Left ventricle myocardium inferior (tissue), 1 donor: ENCODE data around the gene POPDC2. TPM values are rescaled to one million over a fixed set of nuclear protein-coding genes. Genes with fewer than 3 reads are reported as not detected.

Experiments
- DNase-seq: peaks from one replicate; pipeline ENCODE4 v3.0.0-alpha.2; 2020
- H3K27ac ChIP-seq: fragments of 200-600 bp; replicated peaks from 2 replicates; pipeline ENCODE4 v1.8.0; 2021
- H3K27me3 ChIP-seq: fragments of 200-600 bp; 2 replicates; pipeline ENCODE4 v1.8.0; 2021; ENCODE audit warnings: low read depth
- H3K36me3 ChIP-seq: fragments of 200-600 bp; 2 replicates; pipeline ENCODE4 v1.8.0; 2021
- H3K4me1 ChIP-seq: fragments of 200-600 bp; 2 replicates; pipeline ENCODE4 v1.8.0; 2021
- H3K4me3 ChIP-seq: fragments of 200-600 bp; 2 replicates; pipeline ENCODE4 v1.8.0; 2021; ENCODE audit warnings: mild to moderate bottlenecking, moderate library complexity
- H3K9me3 ChIP-seq: fragments of 200-600 bp; replicated peaks from 2 replicates; pipeline ENCODE4 v1.8.0; 2021
- intact Hi-C: fragments of 100-400 bp; cut with micrococcal nuclease; formaldehyde crosslinking; loops from one replicate; pipeline ENCODE4 v1.11.0; 2022
- total RNA-seq: library from RNA; stranded (reverse); fragmentation: NEBNext Ultra II Directional; extraction: Animal tissue kit (Norgen Biotek cat#: 25700); gene quantifications from one replicate; pipeline ENCODE4 v1.2.1, GENCODE V29; 2021
- TF ChIP-seq, protein P1 (sequence below): fragments of 200-600 bp; IDR thresholded peaks from 2 replicates; pipeline ENCODE4 v1.8.0; 2021; ENCODE audit warnings: antibody characterized with exemption, mild to moderate bottlenecking, borderline replicate concordance
- donor health status: DM: no; HTN: yes; CAD: no; lungs with severe emphysema.

The POPDC2 gene
- total RNA-seq, 1 donor from 2014 or later, result 512 TPM

DNA sequence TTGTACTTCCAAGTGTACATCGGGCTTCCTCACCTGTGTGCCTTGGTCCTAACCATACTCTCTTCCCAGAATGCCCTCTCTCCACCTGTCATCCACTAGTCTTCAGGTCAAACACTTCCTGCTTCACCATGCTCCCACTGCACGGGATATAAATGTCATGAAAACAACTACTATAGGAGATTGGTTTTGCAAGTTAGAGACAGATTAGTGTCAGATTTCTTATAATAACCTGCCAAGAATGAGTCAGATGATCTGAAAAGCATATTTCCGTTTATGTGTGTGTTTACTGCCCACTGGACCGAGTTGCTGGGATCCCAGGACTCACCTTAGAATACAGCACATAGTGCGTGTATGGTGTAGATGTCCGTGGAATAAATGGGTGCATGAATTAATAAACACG, 41.3 kb downstream of the POPDC2 start:
- Histone ChIP-seq H3K4me1 (no peaks in the 10 kb centered on the region), H3K9me3 (no peaks in the 10 kb centered on the region), H3K27ac (no peak overlapping the region), H3K27me3 (no peaks in the 10 kb centered on the region), H3K36me3 (no peaks in the 10 kb centered on the region), H3K4me3 (no peak overlapping the region)
- intact Hi-C loops, result no loop called here
- TF ChIP-seq, protein P1, sequence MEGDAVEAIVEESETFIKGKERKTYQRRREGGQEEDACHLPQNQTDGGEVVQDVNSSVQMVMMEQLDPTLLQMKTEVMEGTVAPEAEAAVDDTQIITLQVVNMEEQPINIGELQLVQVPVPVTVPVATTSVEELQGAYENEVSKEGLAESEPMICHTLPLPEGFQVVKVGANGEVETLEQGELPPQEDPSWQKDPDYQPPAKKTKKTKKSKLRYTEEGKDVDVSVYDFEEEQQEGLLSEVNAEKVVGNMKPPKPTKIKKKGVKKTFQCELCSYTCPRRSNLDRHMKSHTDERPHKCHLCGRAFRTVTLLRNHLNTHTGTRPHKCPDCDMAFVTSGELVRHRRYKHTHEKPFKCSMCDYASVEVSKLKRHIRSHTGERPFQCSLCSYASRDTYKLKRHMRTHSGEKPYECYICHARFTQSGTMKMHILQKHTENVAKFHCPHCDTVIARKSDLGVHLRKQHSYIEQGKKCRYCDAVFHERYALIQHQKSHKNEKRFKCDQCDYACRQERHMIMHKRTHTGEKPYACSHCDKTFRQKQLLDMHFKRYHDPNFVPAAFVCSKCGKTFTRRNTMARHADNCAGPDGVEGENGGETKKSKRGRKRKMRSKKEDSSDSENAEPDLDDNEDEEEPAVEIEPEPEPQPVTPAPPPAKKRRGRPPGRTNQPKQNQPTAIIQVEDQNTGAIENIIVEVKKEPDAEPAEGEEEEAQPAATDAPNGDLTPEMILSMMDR, result no peak
- DNase-seq, result no peak

DNA sequence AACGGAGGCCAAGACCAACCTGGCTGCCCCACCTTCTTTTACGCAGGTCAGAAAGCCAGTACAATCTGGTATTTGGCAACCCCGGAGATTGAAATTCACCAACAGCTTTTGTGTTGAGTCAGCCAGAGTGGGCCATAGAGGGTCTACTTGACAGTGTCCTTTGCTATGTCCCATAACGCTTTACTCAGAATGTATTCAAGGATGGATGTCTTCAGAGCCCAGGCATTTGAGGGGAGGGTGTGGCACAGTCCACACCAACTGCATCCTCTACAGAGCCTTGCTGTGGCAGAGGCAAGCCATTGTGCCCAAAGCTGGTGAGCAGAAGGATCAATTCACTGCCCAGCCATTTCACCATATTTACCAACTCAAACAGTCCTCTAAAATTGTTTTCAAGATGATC, 44.3 kb downstream of the POPDC2 start:
- no peak overlapping the region for H3K4me3 ChIP-seq
- H3K9me3 ChIP-seq, result peaks cover 2% of the 10 kb centered on the region
- no peaks in the 10 kb centered on the region for H3K36me3 ChIP-seq
- no peak for DNase-seq
- intact Hi-C loops, result no loop called here
- H3K4me1 ChIP-seq, result no peaks in the 10 kb centered on the region
- H3K27ac ChIP-seq, result no peak overlapping the region
- TF ChIP-seq, protein P1, result no peak
- H3K27me3 ChIP-seq, result no peaks in the 10 kb centered on the region

DNA sequence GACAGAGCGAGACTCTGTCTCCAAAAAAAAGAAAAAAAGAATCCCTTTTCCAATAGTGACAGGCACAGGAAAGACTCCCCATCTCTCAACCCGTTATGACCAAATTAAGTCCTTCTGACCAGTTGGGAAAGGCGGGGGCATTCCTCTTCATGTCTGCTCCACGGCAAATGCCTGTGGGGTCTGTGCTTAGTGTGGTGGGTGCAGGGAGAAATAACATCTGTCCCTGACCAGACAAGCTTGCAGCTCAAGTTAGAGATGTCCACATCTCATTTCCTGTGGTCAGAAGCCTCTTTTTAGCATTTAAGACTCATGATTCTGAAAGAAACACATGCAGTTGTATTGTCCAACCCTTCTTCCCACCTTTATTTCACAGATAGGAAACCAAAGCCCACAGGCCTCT, 46.5 kb downstream of the POPDC2 start:
- no peaks in the 10 kb centered on the region for H3K27me3 ChIP-seq
- peaks cover 4% of the 10 kb centered on the region for H3K9me3 ChIP-seq
- DNase-seq, result no peak
- TF ChIP-seq, protein P1, result no peak
- H3K4me1 ChIP-seq, result no peaks in the 10 kb centered on the region
- no peak overlapping the region for H3K4me3 ChIP-seq
- intact Hi-C loops, result no loop called here
- no peak overlapping the region for H3K27ac ChIP-seq
- H3K36me3 ChIP-seq, result no peaks in the 10 kb centered on the region

DNA sequence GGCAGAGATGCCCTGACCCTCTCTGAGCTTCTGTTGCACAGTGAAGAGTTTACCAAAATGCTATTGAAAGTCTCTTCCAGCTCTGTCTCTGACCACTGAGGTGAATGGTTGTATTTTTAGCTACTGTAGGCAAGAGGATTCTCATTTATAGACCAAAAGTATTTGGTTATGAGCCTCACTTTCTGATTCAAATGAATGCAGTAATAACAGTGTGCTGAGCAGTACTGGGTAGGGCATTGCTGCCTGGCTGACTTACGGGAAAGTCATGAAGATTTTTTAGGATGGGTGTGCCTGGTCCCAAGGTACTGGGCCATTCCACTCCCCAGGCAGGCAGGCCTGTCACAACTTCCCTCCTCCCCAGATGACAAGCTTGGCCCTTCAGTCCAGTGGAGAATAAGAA, 47.2 kb downstream of the POPDC2 start:
- TF ChIP-seq, protein P1, result no peak
- peaks cover 4% of the 10 kb centered on the region for H3K9me3 ChIP-seq
- intact Hi-C loops, result no loop called here

DNA sequence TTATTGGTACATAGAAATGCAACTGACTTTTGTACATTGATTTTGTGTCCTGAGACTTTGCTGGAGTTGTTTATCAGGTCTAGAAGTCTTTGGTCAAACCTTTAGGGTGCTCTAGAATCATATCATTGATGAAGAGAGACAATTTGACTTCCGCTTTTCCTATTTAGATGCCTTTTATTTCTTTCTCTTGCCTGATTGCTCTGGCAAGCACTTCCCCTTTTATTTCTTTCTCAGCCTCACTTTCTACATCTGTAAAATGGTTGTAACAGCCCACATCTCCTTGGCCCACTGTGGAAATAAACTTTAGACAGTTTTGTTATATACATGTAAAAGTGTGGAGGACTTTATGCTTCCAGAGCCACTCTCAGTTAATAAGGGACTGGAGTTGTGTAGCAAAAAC, 48.7 kb downstream of the POPDC2 start:
- TF ChIP-seq, protein P1, result no peak

More for the DNA sequence above, 47.2 kb downstream of the POPDC2 start:
- no peak for DNase-seq
- Histone ChIP-seq H3K4me3 (no peak overlapping the region), H3K36me3 (no peaks in the 10 kb centered on the region), H3K27ac (no peak overlapping the region), H3K4me1 (no peaks in the 10 kb centered on the region), H3K27me3 (no peaks in the 10 kb centered on the region)

DNA sequence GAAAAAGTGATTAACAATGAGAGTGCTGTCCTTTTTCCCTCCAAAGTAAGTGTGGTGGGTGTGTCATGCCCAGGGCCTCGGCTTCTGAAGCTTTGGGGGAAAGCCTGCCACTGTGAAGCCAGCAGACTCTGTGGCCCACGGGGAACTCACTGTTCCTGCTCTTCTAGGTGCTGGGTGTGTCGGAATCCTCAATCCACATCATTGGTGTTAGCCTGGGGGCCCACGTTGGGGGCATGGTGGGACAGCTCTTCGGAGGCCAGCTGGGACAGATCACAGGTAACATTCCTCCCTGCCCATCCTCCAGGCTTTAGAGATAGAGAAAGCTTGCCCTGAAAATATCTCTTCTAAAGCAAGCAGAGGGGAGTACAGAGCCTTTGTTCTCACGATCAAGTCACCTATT, 51.1 kb downstream of the POPDC2 start:
- Histone ChIP-seq H3K9me3 (peaks cover 4% of the 10 kb centered on the region), H3K4me3 (no peak overlapping the region), H3K4me1 (no peaks in the 10 kb centered on the region), H3K27ac (no peak overlapping the region), H3K36me3 (no peaks in the 10 kb centered on the region), H3K27me3 (no peaks in the 10 kb centered on the region)
- intact Hi-C loops, result no loop called here
- DNase-seq, result no peak
- TF ChIP-seq, protein P1, result no peak

More for the DNA sequence above, 48.7 kb downstream of the POPDC2 start:
- intact Hi-C loops, result no loop called here
- H3K4me3 ChIP-seq, result no peak overlapping the region
- no peak for DNase-seq
- no peaks in the 10 kb centered on the region for H3K27me3 ChIP-seq
- H3K36me3 ChIP-seq, result no peaks in the 10 kb centered on the region
- H3K27ac ChIP-seq, result no peak overlapping the region
- H3K9me3 ChIP-seq, result peaks cover 4% of the 10 kb centered on the region
- H3K4me1 ChIP-seq, result no peaks in the 10 kb centered on the region
